Psoas muscle (tissue), 8 donors: ENCODE results near the gene UBQLNL. TPM values are rescaled to one million over a fixed set of nuclear protein-coding genes. Genes with fewer than 3 reads are reported as not detected.

Experiments used
- ATAC-seq, 4 donors: fragments of 200-7000 bp; cut with Tn5 transposase; one replicate each; pipeline ENCODE4 v1.9.1; 2020; ENCODE audit warnings: moderate library complexity in 3 of 4, mild to moderate bottlenecking in 2 of 4
- DNase-seq, 2 donors: peaks; one replicate each; pipeline ENCODE4 v3.0.0-alpha.2; 2020
- H3K27ac ChIP-seq: fragments of 200-600 bp; one replicate; pipeline ENCODE4 v1.8.0; 2022
- H3K27me3 ChIP-seq, 3 donors: fragments of 200-600 bp in 1 of 3; one replicate each; pipeline versions ENCODE4 v1.6.1 to v1.8.0; 2013 to 2022; ENCODE audit warnings: low read length in 2 of 3, mild to moderate bottlenecking in 2 of 3, moderate library complexity in 1 of 3; ENCODE audit not compliant: insufficient read depth in 3 of 3
- H3K36me3 ChIP-seq, 2 donors: fragments of 200-600 bp in 1 of 2; one replicate each; pipeline versions ENCODE4 v1.6.1 to v1.8.0; 2013 to 2022; ENCODE audit warnings: low read depth in 1 of 2, mild to moderate bottlenecking in 1 of 2, moderate library complexity in 1 of 2; ENCODE audit not compliant: insufficient read depth in 1 of 2
- H3K4me1 ChIP-seq: fragments of 200-600 bp; one replicate; pipeline ENCODE4 v1.8.0; 2022
- H3K4me3 ChIP-seq: fragments of 200-600 bp; one replicate; pipeline ENCODE4 v1.8.0; 2022; ENCODE audit warnings: mild to moderate bottlenecking
- H3K9me3 ChIP-seq: fragments of 200-600 bp; one replicate; pipeline ENCODE4 v1.8.0; 2022
- CTCF ChIP-seq: fragments of 200-600 bp; IDR thresholded peaks from one replicate; pipeline ENCODE4 v1.8.0; 2022; ENCODE audit warnings: antibody characterized with exemption
- WGBS, 3 donors: extraction: QIAGEN DNeasy Blood & Tissue Kit; methylation state at CpG; one replicate each; pipeline versions ENCODE4 v1.1.6 to v1.1.7; 2013; 5-methylcytosine and 5-hydroxymethylcytosine counted together
- intact Hi-C, 2 donors: fragments of 100-400 bp; cut with DNase I; formaldehyde crosslinking; loops; one replicate each; pipeline versions ENCODE4 v1.11.0 to v1.14.2; 2022
- polyA plus RNA-seq, 3 donors: library from polyadenylated mRNA; stranded (reverse); fragments of 200-250 nt; gene quantifications; one replicate each; pipeline ENCODE4 v1.2.3, GENCODE V29; 2013
- total RNA-seq, 4 donors: library from RNA; stranded (reverse); fragmentation: NEBNext Ultra II Directional in 2 of 4; extraction: Animal tissue kit (Norgen Biotek cat#: 25700) in 2 of 4; gene quantifications; one replicate each; pipeline versions ENCODE4 v1.2.1 to v1.2.4, GENCODE V29; 2021 to 2023
- donor health status: healthy with polysubstance abuse.
- donor health status: DM: no; HTN: no; CAD: no; lungs with moderate emphysema.
- donor health status: Bipolar disorder and iron deficiency.
- donor health status: healthy.
- donor health status: DM: yes; HTN: yes; CAD: no.
- donor health status: DM: no; HTN: no; CAD: no.
- donor health status: DM: no; HTN: no; CAD: no.
- donor health status: DM: yes; HTN: yes; CAD: no.

The UBQLNL gene
- total and polyA plus RNA-seq, 7 donors, result 0.01 to 0.04 TPM; not detected in 5

DNA sequence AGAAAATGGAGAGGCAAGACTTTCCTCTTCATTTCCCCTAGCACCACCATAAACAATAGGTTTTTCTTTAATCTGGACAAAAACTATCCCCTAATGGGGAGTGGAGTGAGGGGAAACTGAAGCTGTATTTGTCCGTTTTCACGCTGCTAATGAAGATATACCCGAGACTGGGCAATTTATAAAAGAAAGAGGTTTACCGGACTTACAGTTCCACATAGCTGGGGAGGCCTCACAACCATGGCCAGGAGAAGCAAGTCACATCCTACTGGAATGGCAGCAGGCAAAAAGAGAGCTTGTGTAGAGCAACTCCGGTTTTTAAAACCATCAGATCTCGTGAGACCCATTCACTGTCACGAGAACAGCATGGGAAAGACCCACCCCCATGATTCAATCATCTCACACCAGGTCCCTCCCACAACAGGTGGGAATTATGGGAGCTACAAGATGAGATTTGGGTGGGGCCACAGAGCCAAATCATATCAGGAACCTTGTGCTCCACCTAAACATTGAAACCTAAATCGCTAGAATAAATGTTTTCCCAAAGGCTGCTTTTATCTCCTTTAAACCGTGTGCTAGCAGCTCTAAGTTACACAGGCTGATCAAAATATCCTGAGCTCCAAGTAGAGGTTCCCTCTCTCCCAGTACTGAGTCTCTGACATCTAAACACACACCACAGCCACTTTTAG lies 11.0 kb downstream of the UBQLNL start:
- intact Hi-C loops, result no loop called here
- no peak for TF ChIP-seq CTCF
- no peaks in the 10 kb centered on the region for H3K27me3 ChIP-seq
- no peaks in the 10 kb centered on the region for H3K36me3 ChIP-seq
- WGBS, 3 donors, result 69 to 84% (median 78%) methylated on average over 9 of the region's 9 CpGs
- DNase-seq, result no peak
- no peak overlapping the region for H3K27ac ChIP-seq
- no peak overlapping the region for H3K4me3 ChIP-seq
- H3K4me1 ChIP-seq, result no peaks in the 10 kb centered on the region
- no peaks in the 10 kb centered on the region for H3K9me3 ChIP-seq
- ATAC-seq, result no peak

GRCh38 chr11:5504403-5504921 lies 12.0 kb downstream of the UBQLNL start:
- TF ChIP-seq CTCF, result no peak
- ATAC-seq (no peak), DNase-seq (no peak)
- WGBS, 3 donors, result 75 to 80% (median 77%) methylated on average over 2 of the region's 2 CpGs
- Histone ChIP-seq H3K4me1 (no peaks in the 10 kb centered on the region), H3K27ac (no peak overlapping the region), H3K27me3 (no peaks in the 10 kb centered on the region), H3K4me3 (no peak overlapping the region), H3K9me3 (no peaks in the 10 kb centered on the region), H3K36me3 (no peaks in the 10 kb centered on the region)
- intact Hi-C loops, result no loop called here

DNA sequence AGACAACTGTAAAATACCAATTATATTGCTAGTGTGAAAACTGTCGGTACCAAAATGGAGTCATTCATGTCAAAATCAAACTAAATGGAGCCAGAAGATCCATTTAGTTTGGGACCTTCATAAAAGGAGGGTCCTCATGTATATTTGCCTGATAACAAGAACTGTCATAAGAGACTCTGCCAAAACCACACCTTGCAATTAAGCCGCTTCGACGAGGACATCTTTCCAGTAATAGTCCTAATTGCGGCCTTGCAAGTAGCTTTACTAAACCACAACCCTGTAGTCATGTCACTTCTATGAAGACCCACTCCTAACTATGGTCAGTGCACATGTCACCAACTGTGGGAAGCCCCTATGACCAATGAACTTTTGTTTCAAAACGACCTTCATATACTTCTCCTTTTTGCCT lies 16.1 kb downstream of the UBQLNL start:
- Histone ChIP-seq H3K4me1 (no peaks in the 10 kb centered on the region), H3K9me3 (no peaks in the 10 kb centered on the region), H3K27ac (no peak overlapping the region), H3K36me3 (no peaks in the 10 kb centered on the region), H3K27me3 (no peaks in the 10 kb centered on the region), H3K4me3 (no peak overlapping the region)
- DNase-seq (no peak), ATAC-seq (no peak)
- TF ChIP-seq CTCF, result no peak
- intact Hi-C loops, result no loop called here
- 77 to 87% (median 84%) methylated on average over 6 of the region's 6 CpGs for WGBS, 3 donors

GRCh38 chr11:5499671-5500070 lies 16.8 kb downstream of the UBQLNL start:
- H3K4me3 ChIP-seq, result no peak overlapping the region
- ATAC-seq (no peak), DNase-seq (no peak)
- no peaks in the 10 kb centered on the region for H3K27me3 ChIP-seq
- no peaks in the 10 kb centered on the region for H3K4me1 ChIP-seq
- no peaks in the 10 kb centered on the region for H3K36me3 ChIP-seq
- H3K27ac ChIP-seq, result no peak overlapping the region
- WGBS, 3 donors, result 52 to 60% (median 58%) methylated on average over 2 of the region's 2 CpGs
- intact Hi-C loops, result no loop called here
- H3K9me3 ChIP-seq, result no peaks in the 10 kb centered on the region
- TF ChIP-seq CTCF, result no peak
